Mesothelial cell of epicardium (in vitro differentiated cells): Measurements from ENCODE around the gene TMEM94. TPM values are rescaled to one million over a fixed set of nuclear protein-coding genes. Genes with fewer than 3 reads are reported as not detected.
A peak's percentile ranks its signal among the peaks of the same experiment; 100 is the strongest.

Source experiments
- DNase-seq, 2 experiments: peaks; one replicate each; pipeline ENCODE4 v3.0.0; 2021; ENCODE audit warnings: low spot score in 2 of 2; ENCODE audit not compliant: unreplicated experiment in 2 of 2
- H3K27ac Mint-ChIP-seq: 2 replicates; pipeline ENCODE4 v1.8.0; 2021; ENCODE audit warnings: mixed read lengths
- H3K27me3 Mint-ChIP-seq: 2 replicates; pipeline ENCODE4 v1.8.0; 2021; ENCODE audit warnings: low read depth, mixed read lengths
- H3K36me3 Mint-ChIP-seq: 2 replicates; pipeline ENCODE4 v1.8.0; 2021; ENCODE audit warnings: mixed read lengths
- H3K4me1 Mint-ChIP-seq: 2 replicates; pipeline ENCODE4 v1.8.0; 2021; ENCODE audit warnings: mixed read lengths
- H3K4me3 Mint-ChIP-seq: 2 replicates; pipeline ENCODE4 v1.8.0; 2021; ENCODE audit warnings: mild to moderate bottlenecking, moderate library complexity, mixed read lengths
- H3K9me3 Mint-ChIP-seq: 2 replicates; pipeline ENCODE4 v1.8.0; 2021; ENCODE audit warnings: mixed read lengths
- CTCF ChIP-seq: fragments of 200-600 bp; sonication (generic); IDR thresholded peaks from one replicate; pipeline ENCODE4 v1.5.0; 2021; ENCODE audit warnings: antibody characterized with exemption; ENCODE audit not compliant: unreplicated experiment
- total RNA-seq: library from RNA; stranded (reverse); gene quantifications from 3 replicates; pipeline ENCODE4 v1.2.1, GENCODE V29; 2021

The TMEM94 gene
- total RNA-seq, 1 donor from 2014 or later, result 126 TPM

- H3K9me3 Mint-ChIP-seq, result no peaks in the 10 kb centered on the region
- peaks cover 17% of the 10 kb centered on the region for H3K4me1 Mint-ChIP-seq
- H3K27ac Mint-ChIP-seq, result no peak overlapping the region
- no peak for TF ChIP-seq CTCF
- H3K4me3 Mint-ChIP-seq, result no peak overlapping the region
- H3K27me3 Mint-ChIP-seq, result peaks cover 3% of the 10 kb centered on the region
- no peak for DNase-seq
- H3K36me3 Mint-ChIP-seq, result peaks cover 14% of the 10 kb centered on the region
Observed at GRCh38 chr17:75521290-75521689, 64.9 kb downstream of the TMEM94 start.

GRCh38 chr17:75521951-75522727 is 65.7 kb downstream of the TMEM94 start:
- TF ChIP-seq CTCF, result no peak
- Mint-ChIP-seq H3K4me3 (no peak overlapping the region), H3K4me1 (peaks cover 20% of the 10 kb centered on the region)

GRCh38 chr17:75523647-75524046 is 67.2 kb downstream of the TMEM94 start:
- no peak overlapping the region for H3K4me3 Mint-ChIP-seq
- peaks cover 12% of the 10 kb centered on the region for H3K27me3 Mint-ChIP-seq
- peaks cover 9% of the 10 kb centered on the region for H3K4me1 Mint-ChIP-seq
- no peak for TF ChIP-seq CTCF
- peaks cover 12% of the 10 kb centered on the region for H3K36me3 Mint-ChIP-seq
- no peak overlapping the region for H3K27ac Mint-ChIP-seq
- H3K9me3 Mint-ChIP-seq, result no peaks in the 10 kb centered on the region
- no peak for DNase-seq

More at GRCh38 chr17:75521951-75522727, 65.7 kb downstream of the TMEM94 start:
- H3K27ac Mint-ChIP-seq, result no peak overlapping the region
- H3K27me3 Mint-ChIP-seq, result peaks cover 12% of the 10 kb centered on the region
- DNase-seq, result no peak
- peaks cover 14% of the 10 kb centered on the region for H3K36me3 Mint-ChIP-seq
- H3K9me3 Mint-ChIP-seq, result no peaks in the 10 kb centered on the region

- Mint-ChIP-seq H3K9me3 (no peaks in the 10 kb centered on the region), H3K27me3 (peaks cover 12% of the 10 kb centered on the region), H3K36me3 (peaks cover 12% of the 10 kb centered on the region), H3K4me1 (peaks cover 9% of the 10 kb centered on the region), H3K27ac (peak overlapping the region; percentile 39), H3K4me3 (peak overlapping the region; percentile 59)
- TF ChIP-seq CTCF, result no peak
- DNase-seq, result no peak
Observed at GRCh38 chr17:75524269-75524969, 68.0 kb downstream of the TMEM94 start.

- Mint-ChIP-seq H3K4me3 (peak within 1 kb of the TSS; percentile 65), H3K27ac (peak within 1 kb of the TSS; percentile 56), H3K9me3 (no peaks in the 10 kb centered on the region), H3K27me3 (peaks cover 12% of the 10 kb centered on the region), H3K4me1 (peaks cover 9% of the 10 kb centered on the region), H3K36me3 (peaks cover 9% of the 10 kb centered on the region)
- TF ChIP-seq CTCF, result no peak
- DNase-seq, result peak; percentile 68 to 84
Observed at GRCh38 chr17:75524970-75525805, 68.8 kb downstream of the TMEM94 start, which contains the start of gene LLGL2. Gene LLGL2 (plus strand): TSS chr17:75525697. CDS start chr17:75543427, 17,730 bp downstream.
